HG02763 (cell line): ENCODE data around the gene MFSD6.
"Not testable (repeated sequence)": the region's sequence is repeated elsewhere in the genome, so short reads cannot be mapped to it uniquely, and the experiment has no call there.

Source experiments
- ATAC-seq: cut with Tn5 transposase; IDR thresholded peaks from one replicate; pipeline ENCODE4 v1.9.1; 2021; ENCODE audit warnings: mild to moderate bottlenecking, moderate library complexity; ENCODE audit not compliant: unreplicated experiment

MFSD6 gene

GRCh38 chr2:190490502-190490901 is 82.3 kb downstream of the MFSD6 start:
- no peak for ATAC-seq

GRCh38 chr2:190493095-190493494 is 84.9 kb downstream of the MFSD6 start:
- no peak for ATAC-seq

GRCh38 chr2:190494600-190495227 is 86.6 kb downstream of the MFSD6 start:
- not testable (repeated sequence) for ATAC-seq

GRCh38 chr2:190497428-190497827 is 89.3 kb downstream of the MFSD6 start:
- ATAC-seq, result no peak

GRCh38 chr2:190499273-190499672 is 91.1 kb downstream of the MFSD6 start:
- no peak for ATAC-seq

GRCh38 chr2:190500054-190500502 is 91.9 kb downstream of the MFSD6 start:
- ATAC-seq, result no peak

- no peak for ATAC-seq
Observed at GRCh38 chr2:190501231-190501630, 93.1 kb downstream of the MFSD6 start.

GRCh38 chr2:190501702-190502407 is 93.7 kb downstream of the MFSD6 start:
- ATAC-seq, result no peak

GRCh38 chr2:190503088-190503487 is 94.9 kb downstream of the MFSD6 start:
- ATAC-seq, result no peak

- no peak for ATAC-seq
Observed at GRCh38 chr2:190504912-190505311, 96.8 kb downstream of the MFSD6 start.

- ATAC-seq, result no peak
Observed at GRCh38 chr2:190505696-190506095, 97.5 kb downstream of the MFSD6 start.

- no peak for ATAC-seq
Observed at GRCh38 chr2:190506666-190507065, 98.5 kb downstream of the MFSD6 start.

GRCh38 chr2:190507135-190507534 is 99.0 kb downstream of the MFSD6 start:
- ATAC-seq, result no peak

GRCh38 chr2:190509895-190510294 is 101.7 kb downstream of the MFSD6 start:
- ATAC-seq, result not testable (repeated sequence)

- no peak for ATAC-seq
Observed at GRCh38 chr2:190511104-190511503, 102.9 kb downstream of the MFSD6 start.

GRCh38 chr2:190512539-190513095 is 104.5 kb downstream of the MFSD6 start:
- no peak for ATAC-seq

- ATAC-seq, result no peak
Observed at GRCh38 chr2:190513877-190514276, 105.7 kb downstream of the MFSD6 start.

GRCh38 chr2:190514676-190515075 is 106.5 kb downstream of the MFSD6 start:
- no peak for ATAC-seq

GRCh38 chr2:190515687-190516086 is 107.5 kb downstream of the MFSD6 start:
- ATAC-seq, result no peak

- no peak for ATAC-seq
Observed at GRCh38 chr2:190517468-190517867, 109.3 kb downstream of the MFSD6 start.

GRCh38 chr2:190519975-190520767 is 112.0 kb downstream of the MFSD6 start:
- ATAC-seq, result no peak
